ENCODE data around the gene FBXO3.

DNA sequence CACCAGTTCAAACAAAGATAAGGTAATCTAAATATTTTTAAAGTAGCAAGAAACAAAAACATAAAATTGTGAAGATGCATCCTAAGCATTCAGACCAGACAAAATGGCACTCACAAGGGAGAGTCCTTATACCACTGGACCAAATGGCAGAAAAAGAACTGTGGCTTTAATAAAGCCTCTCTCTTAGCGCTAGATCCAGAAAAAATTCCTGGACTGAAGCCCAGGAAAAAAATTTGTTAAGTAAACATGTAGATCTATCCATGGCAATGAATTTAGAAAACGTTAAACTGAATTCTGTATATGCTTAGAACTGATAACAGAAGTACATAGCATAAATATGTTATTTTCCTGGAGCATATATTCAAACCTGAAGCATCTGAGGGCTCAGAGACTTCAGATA, 26.3 kb downstream of the FBXO3 start:
- TF ChIP-seq, protein P1, sequence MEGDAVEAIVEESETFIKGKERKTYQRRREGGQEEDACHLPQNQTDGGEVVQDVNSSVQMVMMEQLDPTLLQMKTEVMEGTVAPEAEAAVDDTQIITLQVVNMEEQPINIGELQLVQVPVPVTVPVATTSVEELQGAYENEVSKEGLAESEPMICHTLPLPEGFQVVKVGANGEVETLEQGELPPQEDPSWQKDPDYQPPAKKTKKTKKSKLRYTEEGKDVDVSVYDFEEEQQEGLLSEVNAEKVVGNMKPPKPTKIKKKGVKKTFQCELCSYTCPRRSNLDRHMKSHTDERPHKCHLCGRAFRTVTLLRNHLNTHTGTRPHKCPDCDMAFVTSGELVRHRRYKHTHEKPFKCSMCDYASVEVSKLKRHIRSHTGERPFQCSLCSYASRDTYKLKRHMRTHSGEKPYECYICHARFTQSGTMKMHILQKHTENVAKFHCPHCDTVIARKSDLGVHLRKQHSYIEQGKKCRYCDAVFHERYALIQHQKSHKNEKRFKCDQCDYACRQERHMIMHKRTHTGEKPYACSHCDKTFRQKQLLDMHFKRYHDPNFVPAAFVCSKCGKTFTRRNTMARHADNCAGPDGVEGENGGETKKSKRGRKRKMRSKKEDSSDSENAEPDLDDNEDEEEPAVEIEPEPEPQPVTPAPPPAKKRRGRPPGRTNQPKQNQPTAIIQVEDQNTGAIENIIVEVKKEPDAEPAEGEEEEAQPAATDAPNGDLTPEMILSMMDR (IDR thresholded peaks at IDR 0.05; ENCODE audit: low read depth, low read length), result no peak
- no peak for TF ChIP-seq POLR2A (IDR thresholded peaks at IDR 0.05; ENCODE audit: extremely low read depth, insufficient read length)
- TF ChIP-seq, protein P2, sequence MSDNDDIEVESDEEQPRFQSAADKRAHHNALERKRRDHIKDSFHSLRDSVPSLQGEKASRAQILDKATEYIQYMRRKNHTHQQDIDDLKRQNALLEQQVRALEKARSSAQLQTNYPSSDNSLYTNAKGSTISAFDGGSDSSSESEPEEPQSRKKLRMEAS (IDR thresholded peaks at IDR 0.05; ENCODE audit: low read depth, low read length), result no peak
